HepG2 (cell line): ENCODE results near the gene TTC39C. TPM values are rescaled to one million over a fixed set of nuclear protein-coding genes. Genes with fewer than 3 reads are reported as not detected.

Experiments
- AKAP8 ChIP-seq: sonication (generic); formaldehyde crosslinking; IDR thresholded peaks from 2 replicates; pipeline ENCODE4 v1.5.1; 2020; ENCODE audit warnings: mild to moderate bottlenecking, missing genetic modification reagents
- GABPA ChIP-seq, 2 experiments: IDR thresholded peaks; 2 replicates each; pipeline ENCODE4 v1.6.1; 2011 to 2016; ENCODE audit warnings: low read depth in 2 of 2, low read length in 1 of 2, missing biosample characterization in 1 of 2, missing genetic modification characterization in 1 of 2
- HOXD1 ChIP-seq: sonication (generic); formaldehyde crosslinking; IDR thresholded peaks from 2 replicates; pipeline ENCODE4 v1.5.0; 2020; ENCODE audit warnings: missing genetic modification reagents
- KMT2B ChIP-seq: IDR thresholded peaks from 2 replicates; pipeline ENCODE4 v1.6.1; 2016; ENCODE audit warnings: missing genetic modification reagents, missing compliant biosample characterization
- PCBP1 ChIP-seq: fragments of 200-400 bp; formaldehyde crosslinking; IDR thresholded peaks from 2 replicates; pipeline ENCODE4 v1.6.1; 2017; ENCODE audit warnings: mild to moderate bottlenecking, low read depth, low read length, borderline replicate concordance
- SMYD3 ChIP-seq: sonication (generic); formaldehyde crosslinking; IDR thresholded peaks from 2 replicates; pipeline ENCODE4 v1.8.1; 2023; ENCODE audit warnings: mild to moderate bottlenecking, missing genetic modification reagents
- ZNF121 ChIP-seq: sonication (generic); formaldehyde crosslinking; IDR thresholded peaks from 2 replicates; pipeline ENCODE4 v1.5.0; 2020; ENCODE audit warnings: mild to moderate bottlenecking, missing genetic modification reagents
- ZNF124 ChIP-seq: sonication (generic); formaldehyde crosslinking; IDR thresholded peaks from 2 replicates; pipeline ENCODE4 v1.4.0; 2020; ENCODE audit warnings: missing genetic modification reagents
- ZNF333 ChIP-seq: sonication (generic); formaldehyde crosslinking; IDR thresholded peaks from 2 replicates; pipeline ENCODE4 v1.4.0; 2020; ENCODE audit warnings: mild to moderate bottlenecking, missing genetic modification reagents, borderline replicate concordance
- ZNF33A ChIP-seq: sonication (generic); formaldehyde crosslinking; IDR thresholded peaks from 2 replicates; pipeline ENCODE4 v1.5.1; 2020; ENCODE audit warnings: missing genetic modification reagents, mild to moderate bottlenecking, moderate library complexity, borderline replicate concordance
- ZNF343 ChIP-seq: sonication (generic); formaldehyde crosslinking; IDR thresholded peaks from 2 replicates; pipeline ENCODE4 v1.4.0; 2020; ENCODE audit warnings: mild to moderate bottlenecking, missing genetic modification reagents
- ZNF432 ChIP-seq: sonication (generic); formaldehyde crosslinking; IDR thresholded peaks from 2 replicates; pipeline ENCODE4 v1.5.0; 2020; ENCODE audit warnings: missing genetic modification reagents, mild to moderate bottlenecking, borderline replicate concordance
- ZNF501 ChIP-seq: sonication (generic); formaldehyde crosslinking; IDR thresholded peaks from 2 replicates; pipeline ENCODE4 v1.5.1; 2020; ENCODE audit warnings: mild to moderate bottlenecking, moderate library complexity, missing genetic modification reagents
- ZNF841 ChIP-seq: sonication (generic); formaldehyde crosslinking; IDR thresholded peaks from 2 replicates; pipeline ENCODE4 v1.8.1; 2023; ENCODE audit warnings: missing genetic modification reagents, borderline replicate concordance
- polyA plus RNA-seq, 8 experiments: library from polyadenylated mRNA; depleted of rRNA in 3 of 8; stranded (reverse) in 7 of 8; unstranded in 1 of 8; fragments of >200 nt; fragmentation: Illumina TruSeq in 4 of 8; extraction: Trizol in 4 of 8; gene quantifications; 2 replicates each; pipeline versions ENCODE4 v1.2.1 to v1.2.3, GENCODE V29; 2011 to 2016; ENCODE audit warnings: low read depth in 4 of 8, missing spikeins in 1 of 8, mixed read lengths in 1 of 8; ENCODE audit not compliant: insufficient read depth in 1 of 8
- total RNA-seq, 5 experiments: library from RNA; depleted of rRNA; stranded (reverse); fragments of >200 nt; fragmentation: Illumina TruSeq; extraction: Trizol; gene quantifications; 2 replicates each; pipeline ENCODE4 v1.2.3, GENCODE V29; 2016; ENCODE audit warnings: low read depth in 1 of 5
- TF ChIP-seq, protein P1 (sequence below): sonication (generic); formaldehyde crosslinking; IDR thresholded peaks from 2 replicates; pipeline ENCODE4 v1.5.1; 2020; ENCODE audit warnings: missing genetic modification reagents, mild to moderate bottlenecking, borderline replicate concordance
- TF ChIP-seq, protein P2 (sequence below): IDR thresholded peaks from 2 replicates; pipeline ENCODE4 v1.6.1; 2012; ENCODE audit warnings: low read depth, low read length, improper control_type of control experiment
- TF ChIP-seq, protein P3 (sequence below): sonication (generic); formaldehyde crosslinking; IDR thresholded peaks from 2 replicates; pipeline ENCODE4 v1.4.0; 2020; ENCODE audit warnings: mild to moderate bottlenecking, missing genetic modification reagents
- TF ChIP-seq, protein P4 (sequence below): sonication (generic); formaldehyde crosslinking; IDR thresholded peaks from 2 replicates; pipeline ENCODE4 v1.4.0; 2020; ENCODE audit warnings: missing genetic modification reagents
- TF ChIP-seq, protein P5 (sequence below): sonication (generic); formaldehyde crosslinking; IDR thresholded peaks from 2 replicates; pipeline ENCODE4 v1.5.1; 2020; ENCODE audit warnings: mild to moderate bottlenecking, moderate library complexity, missing genetic modification reagents

Gene TTC39C
- total and polyA plus RNA-seq, 2 of the 13 experiments (the other 11 are each of a cell fraction or from before 2014, with no cell fraction given) = 19.1 to 25.9 TPM

DNA sequence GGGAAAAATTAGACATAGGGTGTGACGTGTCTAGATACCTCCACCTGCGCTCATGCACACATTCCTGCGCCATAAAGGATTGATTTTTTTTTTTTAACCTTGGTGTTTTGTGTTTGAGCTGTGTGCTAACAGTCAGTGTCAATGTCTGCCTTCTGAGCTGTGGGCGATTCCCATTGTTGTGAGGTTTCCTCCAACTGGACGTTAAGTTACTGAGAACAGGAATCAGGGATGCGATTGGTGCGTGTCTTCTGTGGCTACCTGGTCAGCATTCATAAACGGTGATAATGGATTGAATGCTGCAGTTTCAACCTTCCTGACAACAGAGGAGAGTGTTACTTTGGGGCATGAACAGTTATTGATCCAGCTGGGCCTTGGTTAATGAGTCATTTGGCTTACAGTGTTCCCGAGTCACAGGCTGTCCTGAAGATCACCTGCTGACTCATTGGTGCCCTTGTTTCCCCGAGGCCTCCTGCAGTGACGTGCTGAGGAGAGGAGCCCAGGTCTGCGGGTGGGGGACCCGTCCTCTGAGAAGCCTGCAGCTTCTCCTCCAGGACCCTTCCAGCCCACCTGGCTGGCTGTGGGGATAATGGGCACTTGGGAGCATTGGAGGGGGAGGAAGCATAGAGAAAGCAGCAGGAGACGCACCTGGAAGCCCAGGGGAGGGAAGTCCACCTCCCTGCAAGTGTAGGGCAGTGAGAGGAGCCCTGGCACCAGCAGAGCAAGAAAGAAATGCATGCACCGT, 98.5 kb downstream of the TTC39C start (continued):
- TF ChIP-seq ZNF432 (CRISPR knock-in tag) (no peak), ZNF841 (CRISPR knock-in tag) (peak; percentile 53; the same call in 1 of the 2 replicates), GABPA (IDR thresholded peaks at IDR 0.05; ENCODE audit: low read depth, low read length) (no peak), GABPA (CRISPR knock-in tag; IDR thresholded peaks at IDR 0.05; ENCODE audit: low read depth) (no peak), ZNF343 (CRISPR knock-in tag) (no peak), ZNF33A (no peak), KMT2B (peak; percentile 62; the same call in 1 of the 2 replicates), ZNF121 (CRISPR knock-in tag) (no peak), ZNF124 (no peak), AKAP8 (CRISPR knock-in tag) (no peak), ZNF501 (CRISPR knock-in tag) (peak; percentile 72), HOXD1 (CRISPR knock-in tag) (no peak), PCBP1 (no peak), SMYD3 (CRISPR knock-in tag) (0 out of 2 replicates have a peak, but pooled peaks have one; percentile 39), ZNF333 (CRISPR knock-in tag) (no peak)
- TF ChIP-seq, protein P1, sequence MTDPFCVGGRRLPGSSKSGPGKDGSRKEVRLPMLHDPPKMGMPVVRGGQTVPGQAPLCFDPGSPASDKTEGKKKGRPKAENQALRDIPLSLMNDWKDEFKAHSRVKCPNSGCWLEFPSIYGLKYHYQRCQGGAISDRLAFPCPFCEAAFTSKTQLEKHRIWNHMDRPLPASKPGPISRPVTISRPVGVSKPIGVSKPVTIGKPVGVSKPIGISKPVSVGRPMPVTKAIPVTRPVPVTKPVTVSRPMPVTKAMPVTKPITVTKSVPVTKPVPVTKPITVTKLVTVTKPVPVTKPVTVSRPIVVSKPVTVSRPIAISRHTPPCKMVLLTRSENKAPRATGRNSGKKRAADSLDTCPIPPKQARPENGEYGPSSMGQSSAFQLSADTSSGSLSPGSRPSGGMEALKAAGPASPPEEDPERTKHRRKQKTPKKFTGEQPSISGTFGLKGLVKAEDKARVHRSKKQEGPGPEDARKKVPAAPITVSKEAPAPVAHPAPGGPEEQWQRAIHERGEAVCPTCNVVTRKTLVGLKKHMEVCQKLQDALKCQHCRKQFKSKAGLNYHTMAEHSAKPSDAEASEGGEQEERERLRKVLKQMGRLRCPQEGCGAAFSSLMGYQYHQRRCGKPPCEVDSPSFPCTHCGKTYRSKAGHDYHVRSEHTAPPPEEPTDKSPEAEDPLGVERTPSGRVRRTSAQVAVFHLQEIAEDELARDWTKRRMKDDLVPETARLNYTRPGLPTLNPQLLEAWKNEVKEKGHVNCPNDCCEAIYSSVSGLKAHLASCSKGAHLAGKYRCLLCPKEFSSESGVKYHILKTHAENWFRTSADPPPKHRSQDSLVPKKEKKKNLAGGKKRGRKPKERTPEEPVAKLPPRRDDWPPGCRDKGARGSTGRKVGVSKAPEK (CRISPR knock-in tag) = 0 out of 2 replicates have a peak, but pooled peaks have one; percentile 92
- TF ChIP-seq, protein P2, sequence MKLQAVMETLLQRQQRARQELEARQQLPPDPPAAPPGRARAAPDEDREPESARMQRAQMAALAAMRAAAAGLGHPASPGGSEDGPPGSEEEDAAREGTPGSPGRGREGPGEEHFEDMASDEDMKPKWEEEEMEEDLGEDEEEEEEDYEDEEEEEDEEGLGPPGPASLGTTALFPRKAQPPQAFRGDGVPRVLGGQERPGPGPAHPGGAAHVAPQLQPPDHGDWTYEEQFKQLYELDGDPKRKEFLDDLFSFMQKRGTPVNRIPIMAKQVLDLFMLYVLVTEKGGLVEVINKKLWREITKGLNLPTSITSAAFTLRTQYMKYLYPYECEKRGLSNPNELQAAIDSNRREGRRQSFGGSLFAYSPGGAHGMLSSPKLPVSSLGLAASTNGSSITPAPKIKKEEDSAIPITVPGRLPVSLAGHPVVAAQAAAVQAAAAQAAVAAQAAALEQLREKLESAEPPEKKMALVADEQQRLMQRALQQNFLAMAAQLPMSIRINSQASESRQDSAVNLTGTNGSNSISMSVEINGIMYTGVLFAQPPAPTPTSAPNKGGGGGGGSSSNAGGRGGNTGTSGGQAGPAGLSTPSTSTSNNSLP = peak; percentile 70
- TF ChIP-seq, protein P3, sequence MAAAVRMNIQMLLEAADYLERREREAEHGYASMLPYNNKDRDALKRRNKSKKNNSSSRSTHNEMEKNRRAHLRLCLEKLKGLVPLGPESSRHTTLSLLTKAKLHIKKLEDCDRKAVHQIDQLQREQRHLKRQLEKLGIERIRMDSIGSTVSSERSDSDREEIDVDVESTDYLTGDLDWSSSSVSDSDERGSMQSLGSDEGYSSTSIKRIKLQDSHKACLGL (CRISPR knock-in tag) = 0 out of 2 replicates have a peak, but pooled peaks have one; percentile 40
- TF ChIP-seq, protein P4, sequence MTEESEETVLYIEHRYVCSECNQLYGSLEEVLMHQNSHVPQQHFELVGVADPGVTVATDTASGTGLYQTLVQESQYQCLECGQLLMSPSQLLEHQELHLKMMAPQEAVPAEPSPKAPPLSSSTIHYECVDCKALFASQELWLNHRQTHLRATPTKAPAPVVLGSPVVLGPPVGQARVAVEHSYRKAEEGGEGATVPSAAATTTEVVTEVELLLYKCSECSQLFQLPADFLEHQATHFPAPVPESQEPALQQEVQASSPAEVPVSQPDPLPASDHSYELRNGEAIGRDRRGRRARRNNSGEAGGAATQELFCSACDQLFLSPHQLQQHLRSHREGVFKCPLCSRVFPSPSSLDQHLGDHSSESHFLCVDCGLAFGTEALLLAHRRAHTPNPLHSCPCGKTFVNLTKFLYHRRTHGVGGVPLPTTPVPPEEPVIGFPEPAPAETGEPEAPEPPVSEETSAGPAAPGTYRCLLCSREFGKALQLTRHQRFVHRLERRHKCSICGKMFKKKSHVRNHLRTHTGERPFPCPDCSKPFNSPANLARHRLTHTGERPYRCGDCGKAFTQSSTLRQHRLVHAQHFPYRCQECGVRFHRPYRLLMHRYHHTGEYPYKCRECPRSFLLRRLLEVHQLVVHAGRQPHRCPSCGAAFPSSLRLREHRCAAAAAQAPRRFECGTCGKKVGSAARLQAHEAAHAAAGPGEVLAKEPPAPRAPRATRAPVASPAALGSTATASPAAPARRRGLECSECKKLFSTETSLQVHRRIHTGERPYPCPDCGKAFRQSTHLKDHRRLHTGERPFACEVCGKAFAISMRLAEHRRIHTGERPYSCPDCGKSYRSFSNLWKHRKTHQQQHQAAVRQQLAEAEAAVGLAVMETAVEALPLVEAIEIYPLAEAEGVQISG = peak; percentile 72
- TF ChIP-seq, protein P5, sequence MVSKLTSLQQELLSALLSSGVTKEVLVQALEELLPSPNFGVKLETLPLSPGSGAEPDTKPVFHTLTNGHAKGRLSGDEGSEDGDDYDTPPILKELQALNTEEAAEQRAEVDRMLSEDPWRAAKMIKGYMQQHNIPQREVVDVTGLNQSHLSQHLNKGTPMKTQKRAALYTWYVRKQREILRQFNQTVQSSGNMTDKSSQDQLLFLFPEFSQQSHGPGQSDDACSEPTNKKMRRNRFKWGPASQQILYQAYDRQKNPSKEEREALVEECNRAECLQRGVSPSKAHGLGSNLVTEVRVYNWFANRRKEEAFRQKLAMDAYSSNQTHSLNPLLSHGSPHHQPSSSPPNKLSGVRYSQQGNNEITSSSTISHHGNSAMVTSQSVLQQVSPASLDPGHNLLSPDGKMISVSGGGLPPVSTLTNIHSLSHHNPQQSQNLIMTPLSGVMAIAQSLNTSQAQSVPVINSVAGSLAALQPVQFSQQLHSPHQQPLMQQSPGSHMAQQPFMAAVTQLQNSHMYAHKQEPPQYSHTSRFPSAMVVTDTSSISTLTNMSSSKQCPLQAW (CRISPR knock-in tag) = peak; percentile 98
